Skin epidermis (tissue), 12 donors: ENCODE data around the gene PATE4.

Source experiments
- H3K27ac ChIP-seq, 21 experiments: fragments of 200-600 bp; sonication (generic) in 11 of 21; one replicate each; pipeline ENCODE4 v1.5.0; 2020; ENCODE audit warnings: mild to moderate bottlenecking in 3 of 21, inconsistent platforms in 2 of 21, moderate library complexity in 2 of 21
- H3K4me3 ChIP-seq, 7 experiments: fragments of 200-600 bp; sonication (generic) in 2 of 7; one replicate each; pipeline ENCODE4 v1.5.0; 2020; ENCODE audit warnings: inconsistent platforms in 2 of 7, mild to moderate bottlenecking in 2 of 7, moderate library complexity in 1 of 7

PATE4 gene

DNA sequence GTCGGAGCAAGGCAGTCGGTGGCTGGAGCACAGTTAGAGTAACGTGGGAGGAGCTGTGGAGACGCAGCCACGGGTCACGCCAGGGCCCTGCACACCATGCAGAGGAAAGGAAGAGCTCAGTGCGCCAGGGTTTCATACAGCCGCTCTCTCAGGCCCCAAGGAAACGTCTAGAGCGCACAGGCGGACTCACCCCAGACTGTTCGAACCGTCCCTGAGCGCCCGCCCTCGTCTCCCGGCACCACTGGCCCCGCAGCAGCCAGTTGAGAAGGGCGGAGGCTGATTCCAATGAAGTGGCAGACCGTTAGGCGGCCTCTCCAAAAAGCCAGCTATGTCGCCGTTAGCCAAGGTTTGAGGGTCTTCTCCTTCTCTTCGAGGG lies 53.9 kb downstream of the PATE4 start:
- Histone ChIP-seq H3K27ac (peak overlapping the region in 19 of 21 experiments; percentile 32 to 96 (median 87)), H3K4me3 (peak overlapping the region; percentile 71 to 95 (median 87))

DNA sequence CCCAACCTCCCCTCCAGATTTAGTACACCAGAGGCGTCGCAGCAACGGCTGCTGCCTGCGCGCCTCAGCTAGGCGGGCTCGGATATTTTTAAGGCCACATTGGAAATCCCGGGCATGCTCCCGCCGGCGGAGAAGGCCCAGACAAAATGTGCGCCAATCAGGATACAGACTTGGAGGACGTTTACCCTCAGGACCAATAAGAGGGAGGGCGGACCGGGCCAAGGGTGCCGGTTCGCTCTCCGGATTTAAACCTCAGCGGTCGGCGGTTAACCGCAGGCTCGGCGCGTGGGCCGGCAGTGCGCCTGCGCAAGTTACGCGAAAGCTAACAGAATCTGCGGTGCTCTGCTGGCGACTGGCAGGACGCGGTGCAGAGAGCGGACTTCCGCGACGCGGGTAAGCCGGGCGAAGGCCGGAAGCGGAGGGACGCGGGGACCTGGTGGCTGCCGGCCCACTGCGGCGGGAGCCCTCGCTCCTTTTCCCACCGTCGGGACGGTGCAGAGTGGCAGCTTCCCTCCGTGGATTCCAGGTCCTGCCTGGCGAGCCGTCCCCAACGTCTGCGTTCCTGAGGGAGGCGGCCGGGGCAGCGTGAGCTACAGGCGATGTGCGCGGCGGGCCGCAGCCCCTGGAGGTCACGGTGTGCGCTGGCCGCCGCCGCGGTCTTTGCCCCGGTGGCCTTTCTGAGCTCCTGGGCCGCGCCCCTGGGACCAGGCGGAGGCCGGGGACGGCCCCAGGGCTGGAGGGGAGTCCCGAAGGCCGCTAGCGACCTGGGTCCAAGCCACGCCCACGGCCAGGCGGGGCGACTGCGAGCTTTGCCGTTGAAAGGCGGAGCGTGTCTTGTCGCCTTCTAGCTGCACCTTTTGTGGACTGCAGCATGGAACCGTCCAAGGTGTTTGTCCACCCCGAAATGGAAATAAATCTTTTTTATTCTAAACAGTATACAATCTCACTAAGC lies 54.5 kb downstream of the PATE4 start, which contains the start of gene HYLS1:
HYLS1 (plus strand) TSS at position 296 of the 952 bp plus-strand sequence. CDS start 11,701 bp downstream, outside the sequence.
- H3K4me3 ChIP-seq: peak within 1 kb of the TSS; percentile 71 to 95 (median 87)
- H3K27ac ChIP-seq: peak within 1 kb of the TSS; percentile 27 to 96 (median 87)
